Hematopoietic multipotent progenitor cell treated with erythropoietin and hydrocortisone succinate and interleukin-3 and kit ligand, for 17 days (in vitro differentiated cells): ENCODE measurements around the gene WDR6.
A peak's percentile ranks its signal among the peaks of the same experiment; 100 is the strongest.

Experiments used
- DNase-seq: peaks from one replicate; pipeline ENCODE4 v3.0.0-alpha.2; 2015; ENCODE audit warnings: low spot score

The WDR6 gene

DNA sequence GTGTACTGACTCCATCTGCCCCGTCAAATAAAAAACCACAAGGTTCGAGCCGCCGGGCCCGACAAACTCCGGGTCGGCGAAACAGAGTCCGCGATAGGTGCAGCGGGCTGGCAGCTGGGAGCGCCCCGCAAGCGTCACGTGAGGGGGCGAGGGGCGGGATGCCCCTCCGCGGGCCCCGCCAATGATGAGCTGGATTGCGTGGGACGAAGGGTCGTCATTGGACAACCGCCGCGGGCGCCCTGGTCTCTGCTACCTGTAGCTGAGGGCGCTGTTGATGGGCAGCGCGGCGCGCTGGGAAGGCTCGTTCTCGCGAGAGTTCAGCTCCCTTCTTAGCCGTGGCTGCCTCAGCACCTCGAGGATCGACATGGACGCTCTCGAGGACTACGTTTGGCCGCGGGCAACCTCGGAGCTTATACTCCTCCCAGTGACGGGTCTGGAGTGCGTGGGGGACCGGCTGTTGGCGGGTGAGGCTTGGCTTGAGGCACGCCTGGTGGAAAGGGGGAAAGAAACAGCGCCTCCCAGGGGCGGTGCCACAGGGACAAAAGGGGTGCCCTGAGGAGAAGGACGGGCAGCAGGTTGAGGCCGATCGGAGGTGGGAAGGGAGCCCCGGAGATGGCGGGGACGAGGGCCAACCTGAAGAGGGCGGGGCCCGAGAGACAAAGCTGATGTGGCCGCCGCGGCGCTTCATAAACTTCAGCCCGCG, at the start of gene WDR6:
TSS of gene WDR6 (plus strand) at position 324 of the 703 bp plus-strand sequence. CDS start at position 365, 41 bp downstream.
- DNase-seq: peak; percentile 96

DNA sequence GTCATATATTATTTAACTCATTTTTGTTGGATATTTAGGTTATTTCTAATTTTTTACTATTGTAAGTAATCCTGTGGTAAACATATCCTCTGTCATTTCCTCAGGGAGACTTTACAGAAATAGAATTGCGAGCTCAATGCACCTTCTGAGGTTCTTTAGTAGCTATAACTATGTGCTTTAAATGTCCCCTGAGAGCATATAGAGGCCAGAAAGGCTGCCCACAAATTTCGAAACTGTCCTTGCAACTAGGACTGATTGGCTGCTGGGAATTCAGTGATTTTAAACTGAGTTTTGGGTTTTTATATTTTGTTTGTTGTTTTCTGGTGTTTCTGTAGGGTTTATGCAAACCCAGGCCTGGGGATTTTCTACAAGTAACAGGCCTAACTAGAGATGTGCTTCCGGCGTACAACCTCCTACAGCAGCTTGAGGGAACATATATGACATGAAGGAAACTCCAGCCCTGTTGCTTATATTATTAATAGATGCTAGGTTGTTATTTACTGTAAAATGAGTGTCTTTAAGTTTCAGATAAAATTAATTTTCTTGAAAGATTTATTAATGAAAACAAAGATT, 46.3 kb upstream of the WDR6 start:
- no peak for DNase-seq

GRCh38 chr3:48962340-48962739, 44.9 kb upstream of the WDR6 start:
- no peak for DNase-seq

DNA sequence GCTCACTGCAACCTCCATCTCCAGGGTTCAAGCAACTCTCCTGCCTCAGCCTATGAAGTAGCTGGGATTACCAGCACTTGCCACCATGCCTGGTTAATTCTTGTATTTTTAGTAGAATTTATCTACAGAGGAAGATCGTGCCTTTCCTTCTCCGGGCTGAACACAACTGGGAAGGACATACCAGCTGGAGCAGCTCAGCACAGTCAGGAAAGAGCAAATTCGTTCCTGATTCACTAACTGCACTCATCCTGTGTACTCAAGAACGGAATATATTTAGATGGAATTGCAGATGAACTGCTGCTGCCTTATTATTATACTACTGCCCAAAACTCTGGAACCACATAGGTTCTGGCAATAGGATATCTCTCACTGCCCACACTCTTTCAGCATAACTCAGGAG, 44.3 kb upstream of the WDR6 start:
- DNase-seq: no peak

GRCh38 chr3:48963591-48963990, 43.6 kb upstream of the WDR6 start:
- no peak for DNase-seq

DNA sequence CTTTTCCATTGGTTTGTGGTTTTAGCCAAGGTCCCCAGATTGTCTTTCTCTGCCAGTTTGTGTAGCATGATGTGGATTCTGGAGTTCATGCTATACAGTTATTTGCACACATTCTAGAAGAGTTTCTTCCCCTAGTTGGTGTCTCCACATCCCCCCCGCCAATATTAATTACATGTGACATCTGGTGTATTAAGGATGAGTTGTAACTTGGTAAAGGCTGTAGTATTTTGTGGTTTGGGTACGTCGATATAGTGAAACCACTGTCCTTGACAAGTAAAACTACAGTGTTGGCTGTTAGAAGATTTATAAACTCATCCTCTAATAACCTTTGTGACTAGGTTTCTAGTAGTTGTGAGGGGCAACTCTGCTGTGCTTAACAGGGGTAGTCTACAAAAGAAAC, 40.8 kb upstream of the WDR6 start:
- DNase-seq: no peak

DNA sequence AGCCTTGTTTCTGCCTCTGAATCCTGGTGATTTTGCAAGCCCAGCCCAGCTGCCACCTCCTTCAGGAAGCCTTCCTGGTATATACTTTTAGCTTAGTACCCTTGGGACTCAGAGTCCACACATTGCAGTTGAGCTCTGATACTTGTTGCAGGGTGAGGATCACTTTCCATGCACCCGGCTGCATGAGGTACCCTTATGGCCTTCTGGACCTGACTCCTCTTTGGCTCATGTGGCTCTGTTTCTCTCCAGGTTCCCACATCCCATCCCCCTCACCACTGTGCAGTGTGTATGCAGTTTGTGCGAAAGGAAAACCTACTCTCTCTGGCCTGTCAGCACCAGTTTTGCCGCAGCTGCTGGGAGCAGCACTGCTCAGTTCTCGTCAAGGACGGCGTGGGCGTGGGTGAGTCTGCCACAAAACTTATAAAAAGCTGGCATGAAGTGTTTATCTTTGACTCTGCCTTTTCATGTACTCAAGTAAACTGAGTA, 40.3 kb upstream of the WDR6 start:
- no peak for DNase-seq

DNA sequence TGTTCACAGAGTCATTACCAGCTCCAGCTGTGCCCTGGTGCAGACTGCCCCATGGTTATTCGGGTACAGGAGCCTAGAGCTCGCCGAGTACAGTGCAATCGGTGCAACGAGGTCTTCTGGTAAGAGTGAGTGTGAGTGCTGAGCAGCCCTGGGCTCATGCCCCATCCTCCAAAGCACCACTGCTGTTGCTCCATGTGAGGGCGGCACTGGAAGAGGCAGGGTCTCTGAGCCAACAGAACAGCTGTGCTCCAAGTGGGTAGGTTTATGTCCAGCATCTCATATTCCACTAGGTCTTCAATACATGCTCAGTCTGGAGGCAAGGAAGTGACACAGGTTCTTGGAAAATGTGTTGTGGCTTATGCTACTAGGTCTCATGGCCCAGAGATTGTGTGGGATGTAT, 36.6 kb upstream of the WDR6 start:
- DNase-seq: no peak

DNA sequence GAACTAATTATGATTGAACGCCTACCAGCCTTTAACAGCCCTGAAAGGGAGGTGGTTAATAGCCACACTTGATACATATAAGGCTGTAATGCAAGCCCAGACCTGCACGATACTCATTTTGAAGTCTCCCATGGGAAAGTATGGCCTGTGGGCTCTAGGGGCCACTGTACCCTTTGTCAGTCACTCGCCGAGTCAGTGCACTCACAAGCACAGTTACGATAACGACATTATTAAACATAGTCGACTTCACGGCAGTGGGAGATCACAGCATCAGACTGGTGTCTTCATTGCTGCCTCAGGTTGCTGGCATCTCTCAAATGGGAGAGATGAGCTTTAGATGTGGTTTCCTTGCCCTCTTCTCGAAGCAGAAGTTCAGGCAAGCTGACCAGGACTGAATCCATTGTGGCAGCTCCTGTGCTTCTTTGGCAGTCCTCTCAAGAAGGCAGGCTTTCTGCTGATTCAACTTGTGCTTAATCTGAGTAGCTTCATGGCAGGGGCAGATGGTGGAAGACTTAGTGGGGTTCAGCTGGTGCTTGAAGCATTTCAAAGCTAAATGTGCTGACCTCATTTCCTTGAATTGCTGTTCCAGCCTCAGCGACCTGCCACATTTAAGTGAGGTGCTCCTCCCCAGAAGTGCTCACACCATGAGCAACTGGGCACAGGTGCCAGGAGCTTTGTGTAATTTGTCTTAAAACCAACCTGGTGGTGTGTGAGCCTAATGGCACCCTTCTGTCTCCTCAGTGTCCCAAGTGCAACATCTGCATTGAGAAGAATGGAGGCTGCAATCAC, 32.9 kb upstream of the WDR6 start:
- no peak for DNase-seq

DNA sequence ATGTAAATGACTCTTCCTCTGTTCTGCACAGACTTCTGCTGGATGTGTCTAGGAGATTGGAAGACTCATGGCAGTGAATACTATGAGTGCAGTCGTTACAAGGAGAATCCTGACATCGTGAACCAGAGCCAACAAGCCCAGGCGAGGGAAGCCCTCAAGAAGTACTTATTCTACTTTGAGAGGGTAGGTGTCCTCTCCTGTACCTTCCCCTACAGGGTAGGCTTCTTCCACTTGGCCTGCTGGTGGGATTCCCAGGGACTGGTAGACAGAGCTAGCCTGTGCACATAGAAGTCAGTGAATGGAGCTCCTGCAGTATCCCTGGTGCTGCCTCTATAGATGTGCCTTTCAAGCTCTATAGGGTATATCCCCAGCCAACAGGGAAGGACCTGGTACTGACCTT, 27.7 kb upstream of the WDR6 start:
- DNase-seq: no peak

DNA sequence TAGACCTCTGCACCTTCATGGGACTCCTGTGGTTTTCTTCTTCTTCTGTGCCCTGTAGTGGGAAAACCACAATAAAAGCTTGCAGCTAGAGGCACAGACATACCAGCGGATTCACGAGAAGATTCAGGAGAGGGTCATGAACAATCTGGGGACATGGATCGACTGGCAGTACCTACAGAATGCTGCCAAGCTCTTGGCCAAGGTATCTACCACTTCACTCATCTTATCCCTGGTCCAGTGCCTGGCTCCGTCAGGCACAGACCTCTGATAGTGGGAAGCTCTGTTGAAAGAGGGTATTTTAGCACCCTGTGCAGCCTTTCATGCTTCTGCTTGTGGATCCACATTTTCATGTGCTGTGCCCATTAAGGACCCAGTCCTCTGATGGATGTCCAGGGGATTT, 26.9 kb upstream of the WDR6 start:
- DNase-seq: no peak

DNA sequence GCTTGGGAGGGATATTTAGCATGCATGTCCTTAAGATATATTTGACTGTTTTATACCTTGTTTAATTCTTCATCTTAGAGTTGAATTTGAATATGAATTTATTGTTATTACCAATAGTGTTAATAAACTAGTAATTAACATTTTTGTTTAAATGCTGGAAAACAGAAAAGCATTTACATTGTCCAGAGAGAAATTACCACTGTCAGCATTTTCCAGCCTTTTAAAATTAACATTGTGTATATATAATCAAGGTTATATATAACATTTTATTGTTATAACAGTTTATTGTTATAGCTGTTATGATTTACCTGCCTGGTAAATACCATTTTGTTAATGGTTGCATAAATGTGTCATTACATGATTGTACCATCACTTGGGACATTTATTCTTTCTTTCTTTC, 25.2 kb upstream of the WDR6 start:
- DNase-seq: no peak

DNA sequence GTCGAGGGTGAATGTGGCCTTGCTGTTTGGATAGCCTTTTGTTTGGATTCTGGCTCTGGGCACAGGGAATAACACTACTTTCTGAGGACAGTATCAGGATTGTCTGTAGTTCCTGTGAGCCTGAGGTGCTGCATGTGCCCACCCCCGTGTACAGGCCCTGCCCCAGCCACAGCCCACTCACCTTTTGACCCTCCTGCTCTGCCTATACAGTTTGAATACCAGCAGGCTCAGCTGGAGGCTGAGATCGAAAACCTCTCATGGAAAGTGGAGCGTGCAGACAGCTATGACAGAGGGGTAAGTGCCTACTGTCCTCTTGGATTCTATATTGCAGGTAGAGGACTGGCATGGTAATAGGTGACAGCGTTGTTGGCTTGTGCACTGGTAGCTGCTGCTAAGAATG, 24.5 kb upstream of the WDR6 start:
- DNase-seq: no peak

GRCh38 chr3:48983096-48983495, 24.1 kb upstream of the WDR6 start:
- no peak for DNase-seq

DNA sequence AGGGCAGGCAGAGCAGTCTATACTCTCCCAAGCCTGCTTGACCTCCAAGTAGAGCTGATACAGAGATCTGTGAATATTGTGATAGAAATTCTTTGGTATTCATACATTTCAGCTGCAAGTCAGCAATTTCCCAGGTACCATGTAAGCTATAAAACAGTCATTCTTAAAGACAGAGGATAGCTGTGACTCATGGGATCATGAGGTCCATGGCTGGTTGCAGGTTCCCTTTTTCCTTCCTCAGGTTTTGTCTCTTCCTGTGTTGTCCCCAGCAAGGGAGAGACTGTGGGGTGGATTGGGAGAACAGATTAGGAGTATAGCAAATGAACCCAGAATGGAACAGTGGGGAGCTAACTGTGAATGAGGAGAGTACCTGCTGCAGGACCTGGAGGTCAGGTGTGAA, 22.5 kb upstream of the WDR6 start:
- DNase-seq: no peak

- no peak for DNase-seq
These were observed 21.3 kb upstream of the WDR6 start for GRCh38 chr3:48985831-48986376.

GRCh38 chr3:48989126-48989795, 17.9 kb upstream of the WDR6 start:
- DNase-seq: no peak

DNA sequence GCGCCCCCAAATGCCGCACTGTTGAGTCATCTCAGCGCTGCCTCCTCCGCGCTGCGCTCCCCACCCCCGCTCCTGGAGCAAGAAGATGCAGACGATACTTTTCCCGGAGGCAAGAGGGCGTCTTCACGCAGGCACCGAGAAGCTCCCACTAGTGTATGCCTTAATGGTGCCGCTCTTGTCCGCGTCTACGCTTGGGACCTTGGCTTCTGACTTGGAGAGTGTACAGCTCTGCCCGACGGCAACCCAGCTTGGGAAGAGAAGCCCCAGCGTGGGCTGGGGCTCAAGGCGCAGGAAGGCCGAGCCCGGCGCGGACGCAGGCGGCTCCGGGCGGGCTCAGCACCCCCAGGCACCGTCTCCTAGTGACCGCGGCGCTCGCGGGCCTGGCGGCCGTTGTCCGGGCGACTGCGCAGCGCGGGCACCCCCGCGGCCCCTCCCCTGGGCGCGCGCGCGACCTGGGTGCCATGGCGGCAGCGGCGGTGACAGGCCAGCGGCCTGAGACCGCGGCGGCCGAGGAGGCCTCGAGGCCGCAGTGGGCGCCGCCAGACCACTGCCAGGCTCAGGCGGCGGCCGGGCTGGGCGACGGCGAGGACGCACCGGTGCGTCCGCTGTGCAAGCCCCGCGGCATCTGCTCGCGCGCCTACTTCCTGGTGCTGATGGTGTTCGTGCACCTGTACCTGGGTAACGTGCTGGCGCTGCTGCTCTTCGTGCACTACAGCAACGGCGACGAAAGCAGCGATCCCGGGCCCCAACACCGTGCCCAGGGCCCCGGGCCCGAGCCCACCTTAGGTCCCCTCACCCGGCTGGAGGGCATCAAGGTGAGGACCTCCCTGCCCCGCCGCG, 17.2 kb upstream of the WDR6 start, which contains the start of gene P4HTM:
TSS of gene P4HTM (plus strand) at position 446 of the 840 bp plus-strand sequence. CDS start at position 462, 16 bp downstream.
- DNase-seq: peak; percentile 91

DNA sequence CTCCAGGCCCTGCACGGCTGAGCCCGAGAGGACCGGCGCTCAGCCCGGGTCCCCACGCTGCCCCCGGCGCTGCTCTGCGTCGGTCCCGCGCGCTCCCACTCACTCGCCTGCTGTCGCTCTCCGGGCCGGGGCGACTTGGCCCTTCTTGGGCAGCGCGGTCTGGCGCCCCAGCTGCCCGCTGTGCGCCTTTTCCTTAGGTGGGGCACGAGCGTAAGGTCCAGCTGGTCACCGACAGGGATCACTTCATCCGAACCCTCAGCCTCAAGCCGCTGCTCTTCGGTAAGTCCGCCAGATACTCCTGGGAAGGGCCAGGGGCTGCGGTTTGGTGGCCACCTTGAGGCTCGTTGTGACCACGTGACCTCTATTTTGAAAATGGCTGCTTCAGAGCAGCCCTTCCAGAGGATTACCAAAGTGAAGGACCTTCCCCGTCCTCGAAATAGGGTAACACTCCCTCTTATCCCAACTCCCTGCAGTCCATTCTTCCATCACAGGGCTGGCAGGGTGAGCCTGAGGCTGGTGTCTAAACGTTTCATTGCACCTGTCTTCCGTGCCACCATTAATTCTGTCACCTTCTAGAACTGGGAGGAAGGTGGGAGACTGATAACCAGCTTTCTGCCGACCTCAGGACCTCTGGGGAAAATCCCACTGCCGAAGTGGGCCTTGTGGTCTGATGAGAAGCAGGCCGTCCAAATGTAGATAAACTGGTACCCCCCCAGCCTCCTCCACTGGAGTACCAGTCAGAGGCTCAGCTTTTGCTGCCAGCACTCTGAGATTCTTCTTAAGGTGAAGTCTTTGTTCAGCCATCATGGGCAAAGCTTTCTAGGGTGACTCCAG, 16.3 kb upstream of the WDR6 start:
- peak; percentile 66 for DNase-seq

DNA sequence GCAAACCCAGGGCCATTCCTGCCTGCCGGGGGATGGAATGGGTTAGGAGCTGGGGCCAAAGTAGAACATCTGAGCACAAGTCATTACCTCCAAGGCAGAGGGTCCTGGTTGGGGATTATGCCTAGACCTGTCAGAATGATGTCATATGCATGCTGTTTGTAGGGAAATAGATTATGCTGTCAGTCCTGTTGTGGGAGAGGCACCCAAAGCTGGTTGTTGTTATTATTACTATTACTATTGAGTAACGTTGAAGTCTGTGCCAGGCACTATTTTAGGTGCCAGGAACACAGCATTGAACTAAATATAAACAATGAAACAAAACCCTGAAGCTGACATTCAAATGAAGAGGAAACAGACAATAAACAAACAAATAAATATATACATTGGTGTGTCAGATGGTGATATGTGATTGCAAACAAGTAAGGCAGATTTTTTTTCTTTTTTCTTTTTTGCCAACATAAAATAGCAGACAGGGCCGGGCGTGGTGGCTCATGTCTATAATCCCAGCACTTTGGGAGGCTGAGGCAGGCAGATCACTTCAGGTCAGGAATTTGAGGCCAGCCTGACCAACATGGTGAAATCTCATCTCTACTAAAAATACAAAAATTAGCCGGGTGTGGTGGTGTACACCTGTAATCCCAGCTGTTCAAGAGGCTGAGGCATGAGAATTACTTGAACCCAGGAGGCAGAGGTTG, 15.2 kb upstream of the WDR6 start:
- DNase-seq: no peak
